Raji (cell line): ENCODE measurements around the gene TMEM40.

Experiments used
- POLR2A ChIP-seq: IDR thresholded peaks from 2 replicates; pipeline ENCODE4 v1.6.1; 2011; ENCODE audit warnings: low read depth, low read length, control low read depth; ENCODE audit not compliant: insufficient read depth

The TMEM40 gene

DNA sequence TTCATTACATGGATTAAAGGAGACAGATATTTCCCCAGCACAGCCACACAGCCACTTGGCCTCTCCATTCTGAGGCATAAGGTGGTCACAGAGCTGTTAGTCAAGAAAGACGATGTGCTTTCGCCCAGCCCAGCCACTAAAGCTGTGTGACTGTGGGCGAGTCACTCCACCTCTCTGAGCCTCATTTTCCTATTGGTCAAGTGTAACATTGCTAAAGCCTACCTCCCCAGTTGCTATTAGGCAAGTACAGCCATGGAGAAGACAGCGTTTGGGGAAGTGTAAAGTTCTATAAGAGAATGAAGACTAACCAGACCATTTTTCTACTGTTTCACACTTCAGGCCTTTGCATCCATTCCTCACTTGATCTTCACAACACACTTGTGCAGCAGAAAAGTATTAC, 24.1 kb downstream of the TMEM40 start:
- no peak for TF ChIP-seq POLR2A

GRCh38 chr3:12733566-12733965, 25.5 kb downstream of the TMEM40 start:
- no peak for TF ChIP-seq POLR2A

GRCh38 chr3:12730506-12731242, 28.4 kb downstream of the TMEM40 start:
- no peak for TF ChIP-seq POLR2A

- no peak for TF ChIP-seq POLR2A
Measured at GRCh38 chr3:12729051-12729651, 29.9 kb downstream of the TMEM40 start.

DNA sequence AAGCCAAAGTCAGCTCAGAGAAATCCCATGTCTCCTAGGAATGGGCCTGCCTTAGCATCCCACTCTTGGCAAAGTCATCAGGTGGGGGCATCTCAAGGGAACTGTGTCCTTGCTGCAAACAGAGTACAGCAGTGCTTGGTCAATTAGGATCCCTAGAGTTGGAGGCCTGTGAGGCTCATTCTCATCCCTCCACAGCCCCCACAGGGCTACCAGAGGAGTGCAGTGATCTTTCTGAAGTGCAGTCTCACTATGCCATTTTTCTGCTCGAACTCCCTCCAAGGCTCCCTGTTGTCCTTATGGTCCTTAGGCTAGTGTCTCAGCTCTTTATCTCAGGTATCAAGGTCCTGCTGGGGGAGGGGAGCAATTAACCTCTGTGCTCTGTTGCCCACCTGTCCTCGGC, 31.1 kb downstream of the TMEM40 start:
- TF ChIP-seq POLR2A: no peak

DNA sequence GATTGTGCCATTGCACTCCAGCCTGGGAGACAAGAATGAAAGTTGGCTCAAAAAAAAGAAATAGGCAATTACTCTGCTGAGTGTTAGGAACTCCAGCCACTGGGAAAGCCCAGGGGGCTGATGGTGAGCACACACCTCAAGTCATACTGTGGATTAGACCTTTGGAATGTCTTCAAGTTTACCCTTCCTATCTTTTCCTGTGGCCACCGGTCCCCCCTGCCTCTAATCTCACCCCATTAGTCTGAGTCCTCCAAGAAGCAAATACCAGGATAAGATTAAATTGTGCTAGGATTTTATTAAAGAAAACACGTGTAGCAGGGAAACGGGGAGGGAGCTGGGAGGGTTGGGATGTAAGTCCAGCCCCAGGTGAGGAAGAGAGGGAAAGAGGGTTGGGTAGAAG, 31.6 kb downstream of the TMEM40 start:
- TF ChIP-seq POLR2A: no peak

DNA sequence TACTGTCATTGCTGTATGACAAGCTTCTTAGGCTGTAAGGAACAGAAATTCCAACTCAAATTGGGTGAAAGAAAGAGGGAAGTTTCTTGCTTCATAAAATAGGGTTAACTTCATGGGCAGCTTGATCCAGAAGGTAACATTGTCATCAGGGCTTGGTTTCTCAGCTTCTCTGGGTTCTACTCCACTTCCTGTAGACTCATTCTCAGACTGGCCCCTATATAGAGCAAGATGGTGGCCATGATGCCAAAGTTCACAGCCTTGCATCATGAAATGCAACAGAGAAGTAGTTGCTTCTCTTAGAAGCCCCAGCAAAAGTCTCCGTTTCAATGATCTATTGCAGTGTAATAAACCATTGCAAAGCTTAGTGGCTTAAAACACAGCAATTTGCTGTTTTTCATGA, 33.6 kb downstream of the TMEM40 start:
- TF ChIP-seq POLR2A: no peak

DNA sequence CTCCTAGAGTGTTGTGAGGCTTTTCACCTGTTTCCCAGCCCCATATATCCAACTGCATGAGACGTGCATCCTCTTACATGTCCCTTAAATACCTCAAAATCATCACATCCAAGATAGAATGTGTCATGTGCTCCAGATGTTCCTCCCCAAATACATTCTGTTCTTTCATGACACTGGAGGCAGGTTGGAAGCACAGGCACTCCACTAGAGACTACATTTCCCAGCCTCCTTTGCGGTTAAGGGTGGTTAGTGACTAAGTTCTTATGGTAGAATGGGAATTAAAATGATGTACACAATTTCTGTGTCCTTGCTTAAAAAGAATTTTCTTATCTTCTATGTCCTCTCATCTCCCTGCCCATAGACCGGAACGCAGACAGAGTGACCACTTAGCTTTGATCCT, 34.3 kb downstream of the TMEM40 start:
- no peak for TF ChIP-seq POLR2A

- no peak for TF ChIP-seq POLR2A
Measured at GRCh38 chr3:12722226-12722625, 36.8 kb downstream of the TMEM40 start.

DNA sequence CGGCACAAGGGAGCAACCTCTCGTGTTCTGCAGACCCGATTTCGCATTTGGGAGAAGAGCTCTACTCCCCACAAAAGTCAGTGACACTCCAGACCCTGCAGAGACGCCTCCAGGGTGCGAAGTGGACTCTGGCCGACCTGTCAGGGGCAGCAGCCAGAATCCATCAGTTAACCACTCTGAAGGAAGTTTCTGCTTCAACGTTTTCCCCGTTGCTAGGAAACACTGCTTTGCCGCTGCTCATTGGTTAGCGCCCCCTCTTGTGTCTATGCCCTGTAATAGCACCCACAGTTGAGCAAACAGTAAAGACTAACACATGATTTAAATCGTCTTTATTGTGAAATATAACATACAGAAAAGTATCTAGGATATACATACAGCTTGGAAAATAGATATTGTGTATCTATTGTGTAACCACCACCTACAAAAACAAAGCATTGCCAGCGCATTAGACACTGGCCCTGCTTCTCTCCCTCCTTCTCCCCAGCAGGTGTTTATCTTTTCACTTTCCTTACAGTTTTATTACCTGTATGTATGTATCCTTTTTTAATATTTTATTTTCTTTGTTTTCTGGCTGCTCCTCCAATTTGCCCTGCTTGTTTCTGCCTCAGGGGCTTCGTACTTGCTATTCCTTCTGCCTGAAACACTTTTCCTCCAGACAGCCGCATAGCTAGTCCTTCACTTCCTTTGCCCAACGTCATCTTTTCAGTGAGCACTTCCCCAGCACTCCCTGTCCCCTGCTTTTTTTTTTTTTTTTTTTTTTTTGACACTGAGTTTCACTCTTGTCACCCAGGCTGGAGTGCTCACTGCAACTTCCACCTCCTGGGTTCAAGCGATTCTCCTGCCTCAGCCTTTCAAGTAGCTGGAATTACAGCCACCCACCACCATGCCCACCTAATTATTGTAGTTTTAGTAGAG, 38.8 kb downstream of the TMEM40 start:
- TF ChIP-seq POLR2A: no peak

- no peak for TF ChIP-seq POLR2A
Measured at GRCh38 chr3:12719541-12719940, 39.5 kb downstream of the TMEM40 start.

GRCh38 chr3:12716605-12717151, 42.4 kb downstream of the TMEM40 start:
- no peak for TF ChIP-seq POLR2A

- TF ChIP-seq POLR2A: no peak
Measured at GRCh38 chr3:12714278-12714677, 44.8 kb downstream of the TMEM40 start.

DNA sequence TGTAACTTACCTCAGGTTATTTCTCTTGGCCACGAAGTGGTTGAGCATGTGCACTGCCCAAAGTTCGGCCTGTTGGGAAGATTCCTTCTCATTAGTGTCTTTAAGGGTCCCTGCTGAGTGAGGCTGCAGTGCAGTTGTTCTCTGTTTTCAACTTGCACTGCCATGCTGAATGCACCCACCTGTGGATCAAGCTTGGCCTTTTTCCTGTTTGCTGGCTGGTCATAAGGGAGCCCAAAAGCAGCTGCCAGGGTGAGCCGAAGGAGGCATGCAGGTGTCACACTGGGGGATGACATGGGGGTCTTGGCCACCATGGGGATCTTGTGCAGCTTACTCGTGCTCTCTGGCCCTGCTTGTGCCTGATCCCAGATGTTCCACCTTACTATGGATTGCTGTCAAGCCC, 49.0 kb downstream of the TMEM40 start:
- TF ChIP-seq POLR2A: no peak

GRCh38 chr3:12709334-12709733, 49.7 kb downstream of the TMEM40 start:
- TF ChIP-seq POLR2A: no peak

- TF ChIP-seq POLR2A: no peak
Measured at GRCh38 chr3:12708584-12709192, 50.4 kb downstream of the TMEM40 start.

DNA sequence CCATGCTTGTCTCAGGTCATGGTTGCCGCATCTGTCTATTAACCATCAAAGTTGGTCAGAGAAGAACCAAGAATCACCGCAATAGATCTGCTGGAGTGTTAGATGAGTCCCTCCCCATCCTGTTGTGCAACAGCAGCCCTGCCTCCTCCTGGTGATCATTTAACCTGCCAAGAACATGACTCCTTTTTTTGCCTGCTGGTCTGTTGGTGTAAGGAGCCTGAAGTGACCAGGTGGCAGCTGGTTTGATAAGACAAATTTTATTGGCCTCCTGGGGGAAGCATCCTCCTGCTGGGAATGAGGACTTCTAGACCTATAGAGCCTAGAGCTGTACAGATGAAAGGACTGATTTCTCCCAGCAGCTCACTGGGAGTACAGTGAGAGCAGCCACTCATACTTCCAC, 51.6 kb downstream of the TMEM40 start:
- TF ChIP-seq POLR2A: no peak
